Parathyroid adenoma (tissue), 2 donors: ENCODE measurements around the gene TSC22D2.
"Not testable (repeated sequence)": the region's sequence is repeated elsewhere in the genome, so short reads cannot be mapped to it uniquely, and the experiment has no call there.

Experiments
- H2AFZ ChIP-seq: fragments of 300-600 bp; sonication (generic); one replicate; pipeline ENCODE4 v1.7.0; 2017; ENCODE audit warnings: antibody characterized with exemption, mild to moderate bottlenecking
- H3K27ac ChIP-seq: fragments of 300-600 bp; sonication (generic); one replicate; pipeline ENCODE4 v1.7.0; 2017
- H3K27me3 ChIP-seq: fragments of 300-600 bp; sonication (generic); one replicate; pipeline ENCODE4 v1.7.0; 2017; ENCODE audit warnings: low read length; ENCODE audit not compliant: control insufficient read depth, insufficient read depth
- H3K36me3 ChIP-seq: fragments of 300-600 bp; sonication (generic); one replicate; pipeline ENCODE4 v1.7.0; 2017; ENCODE audit warnings: low read length; ENCODE audit not compliant: control insufficient read depth, insufficient read depth
- H3K4me1 ChIP-seq: fragments of 300-600 bp; sonication (generic); one replicate; pipeline ENCODE4 v1.7.0; 2017; ENCODE audit warnings: control low read depth
- H3K4me2 ChIP-seq: fragments of 300-600 bp; sonication (generic); one replicate; pipeline ENCODE4 v1.7.0; 2017; ENCODE audit warnings: low read length
- H3K4me3 ChIP-seq: fragments of 300-600 bp; sonication (generic); one replicate; pipeline ENCODE4 v1.7.0; 2017; ENCODE audit warnings: low read depth, low read length
- H3K79me2 ChIP-seq: fragments of 300-600 bp; sonication (generic); one replicate; pipeline ENCODE4 v1.7.0; 2017; ENCODE audit warnings: control low read depth
- H3K9ac ChIP-seq: fragments of 300-600 bp; sonication (generic); one replicate; pipeline ENCODE4 v1.7.0; 2017; ENCODE audit warnings: mild to moderate bottlenecking
- H3K9me3 ChIP-seq: fragments of 300-600 bp; sonication (generic); one replicate; pipeline ENCODE4 v1.7.0; 2017; ENCODE audit warnings: low read length; ENCODE audit not compliant: control insufficient read depth
- TF ChIP-seq, protein P1 (sequence below): fragments of 300-600 bp; sonication (generic); IDR thresholded peaks from one replicate; pipeline ENCODE4 v1.7.0; 2017; ENCODE audit warnings: antibody characterized with exemption, mild to moderate bottlenecking
- donor health status: primary hyperparathyroidism.

The TSC22D2 gene

DNA sequence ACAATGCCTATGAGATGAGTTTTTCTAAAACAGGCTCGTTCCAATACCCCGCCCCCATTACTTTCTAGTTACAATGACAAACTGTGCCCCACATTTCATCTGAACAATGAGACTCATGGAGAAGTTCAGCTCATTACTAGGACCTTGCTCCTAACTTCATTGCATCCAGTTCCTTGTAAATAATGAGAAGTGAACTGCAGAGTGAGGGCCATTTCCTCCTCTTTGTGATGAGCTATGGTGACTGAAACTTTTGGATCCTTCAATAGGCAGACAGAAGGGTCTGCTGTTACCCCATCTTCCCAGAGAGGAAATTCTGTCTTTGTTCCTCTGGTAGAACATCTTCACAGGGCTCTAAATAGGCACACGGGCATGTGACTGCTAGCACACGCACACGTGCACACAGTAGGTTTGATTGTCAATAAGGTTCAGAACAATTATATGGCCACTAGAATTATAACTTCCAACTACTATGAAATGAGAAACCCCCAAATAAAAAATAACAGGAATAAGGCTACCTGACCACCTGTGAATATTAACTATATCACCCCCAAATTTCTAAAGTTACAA is 86.4 kb downstream of the TSC22D2 start:
- H3K27ac ChIP-seq, result no peak overlapping the region
- H3K79me2 ChIP-seq, result no peaks in the 10 kb centered on the region
- no peaks in the 10 kb centered on the region for H3K9me3 ChIP-seq
- H3K4me1 ChIP-seq, result no peaks in the 10 kb centered on the region
- H3K27me3 ChIP-seq, result no peaks in the 10 kb centered on the region
- no peak overlapping the region for H3K4me2 ChIP-seq
- TF ChIP-seq, protein P1, sequence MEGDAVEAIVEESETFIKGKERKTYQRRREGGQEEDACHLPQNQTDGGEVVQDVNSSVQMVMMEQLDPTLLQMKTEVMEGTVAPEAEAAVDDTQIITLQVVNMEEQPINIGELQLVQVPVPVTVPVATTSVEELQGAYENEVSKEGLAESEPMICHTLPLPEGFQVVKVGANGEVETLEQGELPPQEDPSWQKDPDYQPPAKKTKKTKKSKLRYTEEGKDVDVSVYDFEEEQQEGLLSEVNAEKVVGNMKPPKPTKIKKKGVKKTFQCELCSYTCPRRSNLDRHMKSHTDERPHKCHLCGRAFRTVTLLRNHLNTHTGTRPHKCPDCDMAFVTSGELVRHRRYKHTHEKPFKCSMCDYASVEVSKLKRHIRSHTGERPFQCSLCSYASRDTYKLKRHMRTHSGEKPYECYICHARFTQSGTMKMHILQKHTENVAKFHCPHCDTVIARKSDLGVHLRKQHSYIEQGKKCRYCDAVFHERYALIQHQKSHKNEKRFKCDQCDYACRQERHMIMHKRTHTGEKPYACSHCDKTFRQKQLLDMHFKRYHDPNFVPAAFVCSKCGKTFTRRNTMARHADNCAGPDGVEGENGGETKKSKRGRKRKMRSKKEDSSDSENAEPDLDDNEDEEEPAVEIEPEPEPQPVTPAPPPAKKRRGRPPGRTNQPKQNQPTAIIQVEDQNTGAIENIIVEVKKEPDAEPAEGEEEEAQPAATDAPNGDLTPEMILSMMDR, result no peak
- no peak overlapping the region for H3K9ac ChIP-seq
- no peak overlapping the region for H2AFZ ChIP-seq
- H3K36me3 ChIP-seq, result no peaks in the 10 kb centered on the region
- H3K4me3 ChIP-seq, result no peak overlapping the region

DNA sequence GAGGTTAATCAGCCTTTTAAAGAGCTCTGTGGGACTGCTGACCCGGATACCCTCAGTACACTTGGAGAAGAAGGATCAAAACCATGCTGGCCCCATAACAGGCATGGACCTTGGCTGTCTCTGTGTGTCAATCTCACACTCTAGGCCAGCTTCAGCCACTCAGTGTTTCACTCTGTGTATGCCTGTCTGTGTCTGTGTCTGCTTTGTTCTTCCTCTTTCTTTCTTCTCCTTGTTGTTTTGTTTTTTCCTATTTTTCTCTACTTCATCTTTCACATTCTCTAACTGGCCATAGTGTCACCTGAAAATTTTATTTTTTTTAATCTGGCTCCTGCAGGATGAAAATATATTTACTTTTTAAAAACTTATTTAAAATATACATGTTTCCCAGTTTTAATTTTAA is 87.1 kb downstream of the TSC22D2 start:
- H3K36me3 ChIP-seq, result no peaks in the 10 kb centered on the region
- no peaks in the 10 kb centered on the region for H3K4me1 ChIP-seq
- H3K27ac ChIP-seq, result no peak overlapping the region
- H3K4me2 ChIP-seq, result no peak overlapping the region
- H3K27me3 ChIP-seq, result no peaks in the 10 kb centered on the region
- H3K9me3 ChIP-seq, result no peaks in the 10 kb centered on the region
- H3K4me3 ChIP-seq, result no peak overlapping the region
- TF ChIP-seq, protein P1, result no peak
- no peak overlapping the region for H2AFZ ChIP-seq
- H3K9ac ChIP-seq, result no peak overlapping the region
- H3K79me2 ChIP-seq, result no peaks in the 10 kb centered on the region

DNA sequence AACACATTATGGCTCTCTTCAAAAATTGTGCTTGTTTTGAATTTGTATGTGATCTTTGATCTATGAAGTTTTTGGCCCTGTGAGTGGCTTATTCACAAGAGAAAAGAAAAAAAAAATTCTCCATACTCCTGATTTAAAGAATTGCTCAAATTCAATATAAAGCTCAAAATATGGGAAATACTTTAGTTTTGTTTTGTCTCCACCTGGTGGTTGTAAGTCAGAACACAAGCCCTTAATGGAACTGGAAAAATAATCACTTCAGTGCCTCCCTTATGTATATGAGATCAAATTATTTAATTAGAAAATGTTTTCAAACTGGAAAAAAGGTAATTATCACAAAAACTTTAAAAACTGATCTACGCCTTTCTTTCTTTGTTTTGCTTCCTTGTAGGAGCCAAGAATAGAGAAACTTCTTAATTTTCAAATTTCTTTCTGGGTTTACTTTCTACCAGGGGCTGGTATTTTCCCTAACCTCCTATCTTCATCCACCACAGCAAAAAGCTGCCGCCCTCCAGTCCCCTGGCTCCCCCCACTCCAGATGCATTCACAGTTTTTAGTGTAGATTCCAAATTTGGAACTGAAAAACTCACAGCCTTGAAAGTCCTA is 87.6 kb downstream of the TSC22D2 start:
- no peaks in the 10 kb centered on the region for H3K27me3 ChIP-seq
- no peak overlapping the region for H2AFZ ChIP-seq
- TF ChIP-seq, protein P1, result peak; percentile 83
- no peak overlapping the region for H3K4me2 ChIP-seq
- H3K4me1 ChIP-seq, result no peaks in the 10 kb centered on the region
- H3K36me3 ChIP-seq, result no peaks in the 10 kb centered on the region
- no peak overlapping the region for H3K27ac ChIP-seq
- no peaks in the 10 kb centered on the region for H3K9me3 ChIP-seq
- no peaks in the 10 kb centered on the region for H3K79me2 ChIP-seq
- H3K4me3 ChIP-seq, result no peak overlapping the region
- H3K9ac ChIP-seq, result no peak overlapping the region

- Histone ChIP-seq H3K4me2 (no peak overlapping the region), H3K27me3 (no peaks in the 10 kb centered on the region), H3K9ac (no peak overlapping the region), H2AFZ (no peak overlapping the region), H3K36me3 (no peaks in the 10 kb centered on the region), H3K27ac (no peak overlapping the region), H3K79me2 (no peaks in the 10 kb centered on the region), H3K4me3 (no peak overlapping the region), H3K9me3 (no peaks in the 10 kb centered on the region), H3K4me1 (no peaks in the 10 kb centered on the region)
- TF ChIP-seq, protein P1, result no peak
Measured at GRCh38 chr3:150497956-150498355, 89.9 kb downstream of the TSC22D2 start.

DNA sequence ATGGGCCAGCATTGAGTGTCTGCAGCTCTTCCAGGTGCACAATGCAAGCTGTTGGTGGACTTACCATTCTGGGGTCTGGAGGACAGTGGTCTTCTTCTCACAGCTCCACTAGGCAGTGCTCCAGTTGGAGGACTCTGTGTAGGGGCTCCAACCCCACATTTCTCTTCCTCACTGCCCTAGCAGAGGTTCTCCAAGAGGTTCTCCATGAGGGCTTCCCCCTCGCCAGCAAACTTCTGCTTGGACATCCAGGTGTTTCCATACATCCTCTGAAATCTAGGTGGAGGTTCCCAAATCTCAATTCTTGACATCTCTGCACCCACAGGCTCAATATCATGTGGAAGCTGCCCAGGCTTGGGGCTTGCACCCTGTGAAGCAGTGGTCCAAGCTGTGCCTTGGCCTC is 92.9 kb downstream of the TSC22D2 start:
- H3K27ac ChIP-seq, H3K36me3 ChIP-seq, H2AFZ ChIP-seq, H3K4me1 ChIP-seq, H3K27me3 ChIP-seq, H3K79me2 ChIP-seq, H3K4me3 ChIP-seq, H3K9ac ChIP-seq, H3K9me3 ChIP-seq, H3K4me2 ChIP-seq: not testable (repeated sequence)
